HEK293T (cell line): ENCODE data around the gene TMEM121.

ENCODE experiments used
- FOXK2 ChIP-seq: fragments of 450-650 bp; IDR thresholded peaks from 2 replicates; pipeline ENCODE4 v1.6.1; 2016; ENCODE audit warnings: mild to moderate bottlenecking
- FOXM1 ChIP-seq: fragments of 450-650 bp; IDR thresholded peaks from 2 replicates; pipeline ENCODE4 v1.6.1; 2017; ENCODE audit warnings: mild to moderate bottlenecking, borderline replicate concordance
- HDGF ChIP-seq: fragments of 450-650 bp; IDR thresholded peaks from 2 replicates; pipeline ENCODE4 v1.6.1; 2017; ENCODE audit warnings: antibody characterized with exemption, borderline replicate concordance
- SP1 ChIP-seq: fragments of 450-650 bp; IDR thresholded peaks from 2 replicates; pipeline ENCODE4 v1.6.1; 2017
- TARDBP ChIP-seq: fragments of 450-650 bp; IDR thresholded peaks from 2 replicates; pipeline ENCODE4 v1.6.1; 2016
- ZNF384 ChIP-seq: fragments of 450-650 bp; IDR thresholded peaks from 2 replicates; pipeline ENCODE4 v1.6.1; 2016
- TF ChIP-seq, protein P1 (sequence below): fragments of 450-650 bp; IDR thresholded peaks from 2 replicates; pipeline ENCODE4 v1.6.1; 2016

DNA sequence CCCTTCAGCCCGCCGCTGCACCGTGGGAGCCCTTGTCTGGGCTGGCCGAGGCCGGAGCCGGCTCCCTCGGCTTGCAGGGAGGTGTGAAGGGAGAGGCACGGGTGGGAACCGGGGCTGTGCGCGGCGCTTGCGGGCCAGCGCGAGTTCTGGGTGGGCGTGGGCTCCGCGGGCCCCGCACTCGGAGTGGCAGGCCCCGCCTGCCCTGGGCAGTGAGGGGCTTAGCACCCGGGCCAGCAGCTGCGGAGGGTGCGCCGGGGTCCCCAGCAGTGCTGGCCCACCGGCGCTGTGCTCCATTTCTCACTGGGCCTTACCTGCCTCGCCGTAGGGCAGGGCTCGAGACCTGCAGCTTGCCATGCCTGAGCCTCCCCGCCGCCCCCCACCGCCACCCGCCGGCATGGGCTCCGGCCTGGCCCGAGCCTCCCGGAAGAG lies 21.4 kb downstream of the TMEM121 start:
- TF ChIP-seq, protein P1, sequence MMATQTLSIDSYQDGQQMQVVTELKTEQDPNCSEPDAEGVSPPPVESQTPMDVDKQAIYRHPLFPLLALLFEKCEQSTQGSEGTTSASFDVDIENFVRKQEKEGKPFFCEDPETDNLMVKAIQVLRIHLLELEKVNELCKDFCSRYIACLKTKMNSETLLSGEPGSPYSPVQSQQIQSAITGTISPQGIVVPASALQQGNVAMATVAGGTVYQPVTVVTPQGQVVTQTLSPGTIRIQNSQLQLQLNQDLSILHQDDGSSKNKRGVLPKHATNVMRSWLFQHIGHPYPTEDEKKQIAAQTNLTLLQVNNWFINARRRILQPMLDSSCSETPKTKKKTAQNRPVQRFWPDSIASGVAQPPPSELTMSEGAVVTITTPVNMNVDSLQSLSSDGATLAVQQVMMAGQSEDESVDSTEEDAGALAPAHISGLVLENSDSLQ, result no peak
- TF ChIP-seq FOXM1, result no peak
- TF ChIP-seq SP1, result no peak
- no peak for TF ChIP-seq HDGF
- TF ChIP-seq ZNF384, result no peak
- no peak for TF ChIP-seq FOXK2
- no peak for TF ChIP-seq TARDBP
